Astrocyte (in vitro differentiated cells and primary cell): ENCODE measurements around the gene PEX11A.

Experiments used
- CTCF ChIP-seq: IDR thresholded peaks from 2 replicates; pipeline ENCODE4 v1.5.1; 2011; ENCODE audit warnings: low read depth, mild to moderate bottlenecking, inconsistent platforms, low read length, moderate library complexity; ENCODE audit not compliant: insufficient read depth
- EZH2 ChIP-seq: IDR thresholded peaks from 2 replicates; pipeline ENCODE4 v1.6.1; 2012; ENCODE audit warnings: mild to moderate bottlenecking, low read length, inconsistent platforms; ENCODE audit not compliant: insufficient read depth

GRCh38 chr15:89671687-89672086, 18.9 kb downstream of the PEX11A start:
- no peak for TF ChIP-seq CTCF
- no peak for TF ChIP-seq EZH2
